ENCODE results near the gene SORBS2.
A peak's percentile ranks its signal among the peaks of the same experiment; 100 is the strongest.

Gene SORBS2

DNA sequence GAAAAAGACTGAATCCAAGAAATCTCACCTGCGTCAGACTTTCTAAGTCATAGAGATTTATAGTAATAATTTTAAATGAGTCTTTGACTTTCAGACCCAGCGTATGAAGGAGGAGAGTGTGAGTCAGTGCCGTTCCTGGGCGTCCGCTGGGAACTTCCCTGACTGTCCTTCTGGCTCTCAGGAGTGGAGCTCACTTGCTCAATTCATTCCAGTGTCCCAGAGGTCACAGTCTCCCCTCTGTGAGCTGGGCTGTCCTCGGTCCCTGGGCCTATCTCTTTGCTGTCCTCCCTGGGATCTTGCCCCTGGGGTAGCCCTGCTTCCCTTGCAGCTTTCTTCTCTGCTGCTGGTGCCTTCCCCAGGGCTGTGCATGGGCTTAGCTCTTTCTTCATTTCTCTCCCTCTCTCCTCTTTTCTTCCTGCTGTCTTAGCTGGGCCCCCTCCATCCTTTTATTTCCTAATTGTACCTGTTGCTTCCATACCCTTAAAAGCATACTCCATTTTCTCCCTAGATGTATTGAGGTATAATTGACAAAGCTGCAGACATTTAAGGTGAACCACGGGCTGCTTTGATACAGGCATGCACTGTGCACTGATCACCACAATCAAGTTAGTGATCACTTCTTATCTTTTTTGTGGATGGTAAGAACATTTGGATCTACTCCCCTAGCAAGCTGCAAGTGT, 11.6 kb downstream of the SORBS2 start:
- no peak for DNase-seq

DNA sequence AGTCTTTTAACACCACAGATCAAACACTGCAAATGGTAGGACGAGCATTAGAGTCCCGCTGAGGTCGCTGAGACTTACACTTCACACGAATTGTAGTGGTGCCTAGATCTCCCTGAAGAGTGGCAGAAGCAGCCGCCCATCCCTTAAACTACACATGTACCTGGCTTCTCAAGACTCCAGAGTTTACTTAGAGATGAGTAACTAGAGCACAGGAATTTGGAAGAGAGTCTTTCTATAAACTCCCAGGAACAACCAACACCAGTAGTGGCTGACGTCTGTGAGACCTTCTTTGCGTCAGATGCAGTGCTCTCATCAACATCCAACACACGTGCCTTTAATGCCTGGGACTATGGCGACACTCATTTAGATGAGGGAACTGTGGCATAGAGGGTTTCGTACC, 12.6 kb downstream of the SORBS2 start:
- no peak for DNase-seq

DNA sequence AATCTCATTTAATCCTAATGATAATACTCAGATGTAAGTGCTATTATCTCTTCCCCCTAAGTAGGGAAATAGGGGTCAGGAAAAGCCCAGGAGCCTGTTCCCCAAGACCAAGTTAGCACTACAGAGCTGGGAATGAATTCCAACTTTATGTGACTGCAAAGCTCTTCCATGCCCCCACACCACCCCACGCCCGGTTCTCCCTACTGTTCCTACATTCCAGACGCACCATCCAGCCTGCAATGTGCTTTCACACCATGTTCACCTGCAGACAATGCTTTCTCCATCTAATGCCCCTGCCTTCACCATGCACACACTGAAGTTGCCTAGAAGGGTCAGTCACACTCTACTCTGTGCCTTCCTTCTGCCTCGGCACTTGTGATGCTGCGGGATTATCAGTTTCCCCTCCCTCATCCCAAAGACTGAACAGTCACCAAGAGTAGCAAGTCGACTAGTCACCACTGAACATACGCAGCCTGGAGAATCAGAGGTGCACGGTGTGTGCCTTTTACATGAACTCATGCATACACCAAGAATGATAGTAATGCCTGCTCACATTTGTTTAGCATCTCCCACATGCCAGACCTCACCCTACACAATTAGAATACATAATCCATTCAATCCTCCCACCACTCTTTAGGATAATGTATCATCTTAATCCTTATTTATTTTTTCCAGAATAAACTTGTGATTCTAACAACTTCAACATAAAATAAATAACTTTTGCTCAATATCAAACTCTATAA, 14.2 kb downstream of the SORBS2 start:
- DNase-seq: no peak

- no peak for DNase-seq
Measured at GRCh38 chr4:185797018-185797417, 15.0 kb downstream of the SORBS2 start.

- DNase-seq: no peak
Measured at GRCh38 chr4:185796176-185796575, 15.8 kb downstream of the SORBS2 start.

- DNase-seq: no peak
Measured at GRCh38 chr4:185794637-185795036, 17.4 kb downstream of the SORBS2 start.

GRCh38 chr4:185793716-185794115, 18.3 kb downstream of the SORBS2 start:
- no peak for DNase-seq

- DNase-seq: no peak
Measured at GRCh38 chr4:185793116-185793485, 18.9 kb downstream of the SORBS2 start.

- no peak for DNase-seq
Measured at GRCh38 chr4:185792384-185793115, 19.4 kb downstream of the SORBS2 start.

DNA sequence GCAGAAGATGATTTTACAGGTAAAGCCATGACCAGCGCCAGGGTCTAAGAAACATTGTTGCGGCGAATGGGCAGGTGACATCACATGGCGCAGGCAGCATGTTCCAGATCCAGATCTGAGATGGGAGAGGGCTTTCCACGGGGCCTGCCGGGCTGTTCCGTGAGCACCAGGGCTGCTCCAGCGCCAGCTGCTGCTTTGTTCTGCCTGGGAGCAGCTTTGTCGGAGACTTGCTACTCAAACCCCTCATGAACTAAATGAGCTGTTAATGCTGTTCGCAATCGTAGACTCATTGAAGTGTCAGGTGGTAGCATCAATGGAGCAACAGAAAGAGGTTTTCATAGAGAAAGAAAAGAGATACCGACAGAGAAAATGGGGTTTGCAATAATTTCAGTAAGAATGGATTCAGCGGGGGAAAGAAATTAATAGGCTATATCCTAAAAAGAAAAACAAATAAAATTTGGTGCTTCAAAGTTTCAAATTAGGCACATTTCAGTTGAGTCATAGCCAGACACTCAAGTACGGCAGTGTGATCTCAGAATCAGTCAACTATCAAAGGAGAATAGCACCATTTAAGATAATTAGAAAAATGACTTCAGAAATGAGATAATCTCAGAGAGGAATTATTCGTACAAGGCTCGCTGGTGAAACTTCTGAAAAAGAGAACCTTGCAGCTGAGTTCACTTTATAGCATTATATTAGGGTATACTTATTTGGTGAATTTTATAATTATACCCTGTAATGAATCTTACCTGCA, 23.9 kb downstream of the SORBS2 start:
- peak; percentile 7 for DNase-seq

GRCh38 chr4:185786422-185786821, 25.6 kb downstream of the SORBS2 start:
- no peak for DNase-seq

DNA sequence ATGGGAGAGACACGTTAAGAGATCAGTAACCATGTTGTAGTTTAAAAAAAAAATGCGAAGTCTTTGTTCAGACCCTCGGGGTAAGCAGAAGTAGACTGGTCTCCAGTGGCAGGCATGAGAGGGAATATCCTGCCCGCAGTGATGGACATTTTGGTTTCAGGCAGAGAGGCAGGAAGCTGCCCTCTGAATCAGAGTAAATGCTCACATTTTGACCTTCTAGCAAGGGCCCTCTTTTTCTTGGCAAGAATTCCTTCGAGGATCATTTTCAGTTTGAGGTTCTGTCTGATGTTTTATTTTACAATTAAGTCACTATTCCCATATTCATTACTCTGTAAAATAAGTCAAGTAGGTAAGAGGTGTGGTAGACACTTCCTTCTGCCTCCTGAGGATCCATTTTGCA, 28.4 kb downstream of the SORBS2 start:
- no peak for DNase-seq

GRCh38 chr4:185782523-185782922, 29.5 kb downstream of the SORBS2 start:
- DNase-seq: peak; percentile 2

DNA sequence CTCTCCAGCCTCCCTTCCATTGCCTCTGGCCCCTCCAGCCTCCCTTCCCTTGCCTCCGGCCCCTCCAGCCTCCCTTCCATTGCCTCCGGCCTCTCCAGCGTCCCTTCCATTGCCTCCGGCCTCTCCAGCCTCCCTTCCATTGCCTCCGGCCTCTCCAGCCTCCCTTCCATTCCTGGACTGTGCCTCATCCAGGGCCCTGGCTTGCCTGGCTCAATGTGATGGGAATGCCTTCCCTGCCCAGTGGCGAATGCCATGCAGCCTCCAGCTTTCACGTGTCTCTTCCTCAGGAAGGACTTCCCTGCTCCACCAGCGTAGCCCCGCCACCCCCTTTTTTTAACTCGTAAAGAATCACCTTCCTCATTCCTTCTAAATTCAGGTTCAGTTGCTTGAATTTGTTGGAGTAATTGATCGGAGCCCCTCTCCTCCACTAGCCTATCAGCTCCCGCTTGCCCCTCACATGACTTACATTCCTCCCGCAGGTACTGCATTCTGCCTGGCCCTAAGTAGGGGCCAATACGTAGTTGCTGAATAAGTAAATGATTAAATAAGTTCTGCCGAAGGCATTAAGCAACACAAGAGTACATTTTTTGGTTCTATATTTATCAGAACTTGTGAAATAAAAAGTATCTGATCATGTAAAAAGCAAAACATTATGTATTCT, 30.3 kb downstream of the SORBS2 start:
- no peak for DNase-seq

- no peak for DNase-seq
Measured at GRCh38 chr4:185780472-185780871, 31.5 kb downstream of the SORBS2 start.

- DNase-seq: no peak
Measured at GRCh38 chr4:185779517-185779916, 32.5 kb downstream of the SORBS2 start.

DNA sequence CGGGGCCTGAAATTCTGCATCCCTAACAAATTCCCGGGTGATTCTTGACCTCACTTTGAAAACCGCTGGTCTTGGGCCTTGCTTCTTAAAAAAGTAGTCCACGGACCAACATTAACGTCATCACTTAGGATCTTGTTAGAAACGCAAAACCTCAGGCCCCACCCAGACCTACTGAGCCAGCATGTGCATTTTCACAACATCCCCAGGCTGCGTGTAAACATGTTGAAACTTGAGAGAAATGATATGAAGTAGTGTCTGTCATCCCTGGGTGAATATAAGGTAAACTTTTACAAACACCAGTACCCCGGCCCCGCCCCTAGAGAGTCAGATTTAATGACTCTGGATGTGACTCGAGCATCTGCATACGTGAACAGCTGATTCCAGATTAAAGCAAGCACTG, 33.7 kb downstream of the SORBS2 start:
- DNase-seq: no peak

DNA sequence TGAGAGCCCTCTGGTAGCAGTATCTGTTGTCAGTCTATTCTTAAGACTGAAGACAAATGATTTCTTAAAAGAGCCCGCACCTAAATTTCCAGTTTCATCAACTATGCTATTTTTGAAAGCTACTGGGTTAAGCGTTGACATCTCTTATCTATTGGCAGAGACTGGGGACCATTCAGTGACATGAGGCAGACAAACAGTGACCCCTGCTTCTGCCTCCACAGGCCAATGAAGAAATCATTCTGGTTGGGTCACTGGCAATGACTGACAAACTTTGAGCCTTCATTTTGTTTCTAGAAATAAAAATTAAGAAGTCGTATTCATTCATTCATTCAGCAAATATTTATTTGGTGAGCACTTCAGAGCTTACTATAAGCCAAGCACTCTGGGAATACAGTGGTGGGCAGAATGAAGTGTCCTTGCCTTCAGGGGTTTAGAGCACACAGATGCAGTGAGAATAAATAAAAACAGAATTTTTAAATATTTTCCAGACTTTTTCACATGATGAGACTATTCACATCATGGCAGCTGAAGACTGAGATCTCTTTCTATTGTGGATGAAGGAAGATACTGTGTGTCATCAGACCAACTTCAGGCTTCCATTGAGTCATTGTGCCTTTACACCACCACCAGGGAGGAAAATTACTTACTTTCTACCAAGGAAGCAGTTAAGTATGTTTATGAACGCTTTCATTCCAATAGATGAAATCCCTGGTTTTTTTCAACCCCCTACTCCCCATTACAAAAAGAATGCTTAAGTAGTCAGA, 36.0 kb downstream of the SORBS2 start:
- no peak for DNase-seq

- DNase-seq: no peak
Measured at GRCh38 chr4:185774845-185775680, 36.9 kb downstream of the SORBS2 start.

- DNase-seq: no peak
Measured at GRCh38 chr4:185774131-185774653, 37.8 kb downstream of the SORBS2 start.

DNA sequence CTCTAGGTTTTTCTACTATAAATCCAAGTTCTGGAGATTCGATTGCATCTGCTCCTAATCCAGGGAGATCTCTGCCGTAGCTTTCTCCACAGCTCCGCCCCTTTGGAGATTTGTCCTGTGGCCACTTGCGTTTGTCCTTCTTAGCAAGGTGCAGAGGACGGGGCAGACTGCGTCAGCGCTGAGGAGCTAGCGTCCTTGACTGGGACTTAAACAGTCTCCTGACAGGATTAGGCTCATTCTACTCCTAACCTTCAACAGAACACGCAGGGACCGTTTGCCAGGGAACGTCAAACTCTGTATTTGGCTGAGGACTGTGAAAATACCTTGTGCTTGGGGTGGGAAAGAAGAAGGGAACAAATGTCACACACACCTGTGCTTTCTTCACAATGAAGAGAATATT, 38.6 kb downstream of the SORBS2 start:
- no peak for DNase-seq

All from NCI-H1105 treated with DMSO at 0.1 percent for 48 hours (cell line).